T-helper 2 cell treated with Interferon-gamma antibody and Interleukin-4, amounts not matched to agents 5 μg/mL and 100 μg/mL, for 36 hours (primary cell): ENCODE results near the gene DCDC2B.

Experiments
- DNase-seq: peaks from one replicate; pipeline ENCODE4 v3.0.0; 2021; ENCODE audit warnings: low spot score
- H3K27ac Mint-ChIP-seq: one replicate; pipeline ENCODE4 v1.8.0; 2021; ENCODE audit warnings: mild to moderate bottlenecking, mixed read lengths
- H3K27me3 Mint-ChIP-seq: one replicate; pipeline ENCODE4 v1.8.0; 2021; ENCODE audit warnings: low read depth, mixed read lengths
- H3K36me3 Mint-ChIP-seq: one replicate; pipeline ENCODE4 v1.8.0; 2021; ENCODE audit warnings: low read depth, mixed read lengths
- H3K4me1 Mint-ChIP-seq: one replicate; pipeline ENCODE4 v1.8.0; 2021; ENCODE audit warnings: low read depth, mixed read lengths
- H3K4me3 Mint-ChIP-seq: one replicate; pipeline ENCODE4 v1.8.0; 2022; ENCODE audit warnings: mild to moderate bottlenecking, moderate library complexity, mixed read lengths
- H3K9me3 Mint-ChIP-seq: one replicate; pipeline ENCODE4 v1.8.0; 2021; ENCODE audit warnings: mixed read lengths

The DCDC2B gene

GRCh38 chr1:32223683-32224082 is 14.8 kb downstream of the DCDC2B start:
- Mint-ChIP-seq H3K4me3 (peak overlapping the region; percentile 96), H3K4me1 (peaks cover 16% of the 10 kb centered on the region), H3K27ac (peak overlapping the region; percentile 96), H3K9me3 (no peaks in the 10 kb centered on the region), H3K36me3 (peaks cover 39% of the 10 kb centered on the region), H3K27me3 (no peaks in the 10 kb centered on the region)
- no peak for DNase-seq

- peak overlapping the region; percentile 71 for H3K27ac Mint-ChIP-seq
- no peak for DNase-seq
- H3K4me1 Mint-ChIP-seq: peaks cover 16% of the 10 kb centered on the region
- peaks cover 44% of the 10 kb centered on the region for H3K36me3 Mint-ChIP-seq
- H3K9me3 Mint-ChIP-seq: no peaks in the 10 kb centered on the region
- H3K4me3 Mint-ChIP-seq: peak overlapping the region; percentile 71
- no peaks in the 10 kb centered on the region for H3K27me3 Mint-ChIP-seq
Observed at GRCh38 chr1:32224285-32224684, 15.4 kb downstream of the DCDC2B start.

GRCh38 chr1:32228771-32229170 is 19.9 kb downstream of the DCDC2B start:
- no peaks in the 10 kb centered on the region for H3K27me3 Mint-ChIP-seq
- DNase-seq: no peak
- H3K36me3 Mint-ChIP-seq: peaks cover 40% of the 10 kb centered on the region
- H3K4me1 Mint-ChIP-seq: peaks cover 9% of the 10 kb centered on the region
- H3K27ac Mint-ChIP-seq: no peak overlapping the region
- H3K9me3 Mint-ChIP-seq: no peaks in the 10 kb centered on the region
- H3K4me3 Mint-ChIP-seq: no peak overlapping the region

- no peaks in the 10 kb centered on the region for H3K9me3 Mint-ChIP-seq
- no peak overlapping the region for H3K4me3 Mint-ChIP-seq
- H3K36me3 Mint-ChIP-seq: peaks cover 25% of the 10 kb centered on the region
- H3K4me1 Mint-ChIP-seq: peaks cover 2% of the 10 kb centered on the region
- no peak for DNase-seq
- no peak overlapping the region for H3K27ac Mint-ChIP-seq
- no peaks in the 10 kb centered on the region for H3K27me3 Mint-ChIP-seq
Observed at GRCh38 chr1:32231843-32232432, 23.0 kb downstream of the DCDC2B start.

- Mint-ChIP-seq H3K36me3 (peaks cover 19% of the 10 kb centered on the region), H3K4me3 (no peak overlapping the region), H3K27me3 (no peaks in the 10 kb centered on the region), H3K27ac (no peak overlapping the region), H3K9me3 (no peaks in the 10 kb centered on the region), H3K4me1 (peaks cover 1% of the 10 kb centered on the region)
- DNase-seq: no peak
Observed at GRCh38 chr1:32232558-32233304, 23.8 kb downstream of the DCDC2B start.

GRCh38 chr1:32234792-32235191 is 25.9 kb downstream of the DCDC2B start:
- Mint-ChIP-seq H3K36me3 (peaks cover 5% of the 10 kb centered on the region), H3K9me3 (no peaks in the 10 kb centered on the region), H3K27me3 (peaks cover 2% of the 10 kb centered on the region), H3K4me1 (peaks cover 4% of the 10 kb centered on the region), H3K4me3 (no peak overlapping the region), H3K27ac (peak overlapping the region; percentile 31)
- no peak for DNase-seq

GRCh38 chr1:32239337-32239736 is 30.4 kb downstream of the DCDC2B start:
- H3K4me3 Mint-ChIP-seq: peak overlapping the region; percentile 82
- DNase-seq: no peak
- H3K27ac Mint-ChIP-seq: no peak overlapping the region
- H3K9me3 Mint-ChIP-seq: no peaks in the 10 kb centered on the region
- H3K36me3 Mint-ChIP-seq: no peaks in the 10 kb centered on the region
- peaks cover 10% of the 10 kb centered on the region for H3K4me1 Mint-ChIP-seq
- peaks cover 2% of the 10 kb centered on the region for H3K27me3 Mint-ChIP-seq

GRCh38 chr1:32239790-32240139 is 30.9 kb downstream of the DCDC2B start:
- no peaks in the 10 kb centered on the region for H3K9me3 Mint-ChIP-seq
- H3K4me1 Mint-ChIP-seq: peaks cover 10% of the 10 kb centered on the region
- H3K4me3 Mint-ChIP-seq: peak overlapping the region; percentile 82
- H3K36me3 Mint-ChIP-seq: no peaks in the 10 kb centered on the region
- DNase-seq: no peak
- no peak overlapping the region for H3K27ac Mint-ChIP-seq
- peaks cover 2% of the 10 kb centered on the region for H3K27me3 Mint-ChIP-seq

- H3K27ac Mint-ChIP-seq: no peak overlapping the region
- H3K27me3 Mint-ChIP-seq: peaks cover 2% of the 10 kb centered on the region
Observed at GRCh38 chr1:32240140-32240951, 31.5 kb downstream of the DCDC2B start.

GRCh38 chr1:32241001-32241763 is 32.3 kb downstream of the DCDC2B start:
- H3K4me1 Mint-ChIP-seq: peaks cover 10% of the 10 kb centered on the region
- no peak overlapping the region for H3K27ac Mint-ChIP-seq
- H3K36me3 Mint-ChIP-seq: no peaks in the 10 kb centered on the region
- H3K27me3 Mint-ChIP-seq: peaks cover 2% of the 10 kb centered on the region
- H3K9me3 Mint-ChIP-seq: no peaks in the 10 kb centered on the region
- DNase-seq: peak; percentile 22
- peak overlapping the region; percentile 82 for H3K4me3 Mint-ChIP-seq

More at GRCh38 chr1:32240140-32240951, 31.5 kb downstream of the DCDC2B start:
- H3K4me3 Mint-ChIP-seq: peak overlapping the region; percentile 82
- peak; percentile 37 for DNase-seq
- H3K36me3 Mint-ChIP-seq: no peaks in the 10 kb centered on the region
- H3K9me3 Mint-ChIP-seq: no peaks in the 10 kb centered on the region
- H3K4me1 Mint-ChIP-seq: peaks cover 10% of the 10 kb centered on the region

- peaks cover 16% of the 10 kb centered on the region for H3K4me1 Mint-ChIP-seq
- peaks cover 2% of the 10 kb centered on the region for H3K27me3 Mint-ChIP-seq
- H3K4me3 Mint-ChIP-seq: no peak overlapping the region
- H3K9me3 Mint-ChIP-seq: no peaks in the 10 kb centered on the region
- no peak overlapping the region for H3K27ac Mint-ChIP-seq
- DNase-seq: no peak
- H3K36me3 Mint-ChIP-seq: no peaks in the 10 kb centered on the region
Observed at GRCh38 chr1:32242341-32242851, 33.5 kb downstream of the DCDC2B start.

- H3K4me3 Mint-ChIP-seq: peak within 1 kb of the TSS; percentile 62
- DNase-seq: no peak
- peaks cover 29% of the 10 kb centered on the region for H3K4me1 Mint-ChIP-seq
- H3K36me3 Mint-ChIP-seq: peaks cover 6% of the 10 kb centered on the region
- no peaks in the 10 kb centered on the region for H3K9me3 Mint-ChIP-seq
- H3K27me3 Mint-ChIP-seq: no peaks in the 10 kb centered on the region
- peak within 1 kb of the TSS; percentile 87 for H3K27ac Mint-ChIP-seq
Observed at GRCh38 chr1:32246888-32247273, 38.0 kb downstream of the DCDC2B start, which contains the start of gene FAM167B. Gene FAM167B, plus strand, starts transcription at chr1:32247222. Its CDS starts 200 bp downstream, at chr1:32247422.

GRCh38 chr1:32247452-32247851 is 38.6 kb downstream of the DCDC2B start:
- DNase-seq: no peak
- H3K27me3 Mint-ChIP-seq: no peaks in the 10 kb centered on the region
- peak overlapping the region; percentile 87 for H3K27ac Mint-ChIP-seq
- no peaks in the 10 kb centered on the region for H3K9me3 Mint-ChIP-seq
- no peak overlapping the region for H3K4me3 Mint-ChIP-seq
- peaks cover 29% of the 10 kb centered on the region for H3K4me1 Mint-ChIP-seq
- H3K36me3 Mint-ChIP-seq: peaks cover 12% of the 10 kb centered on the region
